Natural killer cell (primary cell): ENCODE data around the gene PATL2. TPM values are rescaled to one million over a fixed set of nuclear protein-coding genes. Genes with fewer than 3 reads are reported as not detected.
A peak's percentile ranks its signal among the peaks of the same experiment; 100 is the strongest.

ENCODE experiments used
- ATAC-seq, 3 donors: fragments of 150-1000 bp in 2 of 3; fragments of 200-7000 bp in 1 of 3; cut with Tn5 transposase; 1 replicate in 1 of 3; 2 replicates in 2 of 3; pipeline ENCODE4 v1.10.0; 2021; ENCODE audit warnings: mild to moderate bottlenecking in 2 of 3, moderate library complexity in 2 of 3
- DNase-seq, 2 donors: peaks; one replicate each; pipeline versions ENCODE4 v3.0.0 to v3.0.0-alpha.2; 2013 to 2021; ENCODE audit warnings: mixed read lengths in 1 of 2
- H3K27ac ChIP-seq: one replicate; pipeline ENCODE4 v1.5.1; 2013; ENCODE audit warnings: mild to moderate bottlenecking, low read length
- H3K27me3 ChIP-seq: one replicate; pipeline ENCODE4 v1.6.1; 2013; ENCODE audit warnings: low read length; ENCODE audit not compliant: control insufficient read depth, insufficient read depth
- H3K36me3 ChIP-seq: one replicate; pipeline ENCODE4 v1.6.1; 2013; ENCODE audit warnings: low read length; ENCODE audit not compliant: control insufficient read depth, insufficient read depth
- H3K4me1 ChIP-seq: one replicate; pipeline ENCODE4 v1.6.1; 2013; ENCODE audit warnings: low read length; ENCODE audit not compliant: control insufficient read depth, insufficient read depth
- H3K4me3 ChIP-seq: one replicate; pipeline ENCODE4 v1.5.1; 2013; ENCODE audit warnings: low read length
- H3K9me3 ChIP-seq: one replicate; pipeline ENCODE4 v1.6.1; 2013; ENCODE audit warnings: low read length; ENCODE audit not compliant: control insufficient read depth, insufficient read depth
- H3K27ac Mint-ChIP-seq, 2 donors: one replicate each; pipeline ENCODE4 v1.8.0; 2022; ENCODE audit warnings: mild to moderate bottlenecking in 2 of 2, mixed read lengths in 2 of 2, moderate library complexity in 1 of 2
- H3K27me3 Mint-ChIP-seq, 2 donors: one replicate each; pipeline ENCODE4 v1.8.0; 2022; ENCODE audit warnings: low read depth in 2 of 2, mixed read lengths in 2 of 2
- H3K36me3 Mint-ChIP-seq: one replicate; pipeline ENCODE4 v1.8.0; 2022; ENCODE audit warnings: mixed read lengths
- H3K4me1 Mint-ChIP-seq, 2 donors: one replicate each; pipeline ENCODE4 v1.8.0; 2022; ENCODE audit warnings: mixed read lengths in 2 of 2
- H3K4me3 Mint-ChIP-seq: one replicate; pipeline ENCODE4 v1.8.0; 2022; ENCODE audit warnings: mild to moderate bottlenecking, moderate library complexity, mixed read lengths
- H3K9me3 Mint-ChIP-seq, 2 donors: one replicate each; pipeline ENCODE4 v1.8.0; 2022; ENCODE audit warnings: mixed read lengths in 2 of 2
- WGBS: methylation state at CpG from one replicate; pipeline ENCODE4 v1.1.7; 2013; ENCODE audit warnings: missing lambda C conversion rate; ENCODE audit not compliant: insufficient coverage; 5-methylcytosine and 5-hydroxymethylcytosine counted together
- intact Hi-C: fragments of 100-400 bp; cut with micrococcal nuclease; formaldehyde crosslinking; loops from one replicate; pipeline ENCODE4 v1.14.2; 2022
- total RNA-seq, 4 donors: library from RNA; stranded (reverse); fragments of 120-200 nt in 1 of 4; gene quantifications; one replicate each; pipeline versions ENCODE4 v1.2.3 to v1.2.4, GENCODE V29; 2013 to 2022
- TF ChIP-seq, protein P1 (sequence below): fragments of 200-600 bp; IDR thresholded peaks from one replicate; pipeline ENCODE4 v1.8.0; 2022; ENCODE audit warnings: antibody characterized with exemption

The PATL2 gene
- total RNA-seq, 3 donors from 2014 or later (not counting 1 experiment from before 2014, with no cell fraction given) = 101 to 145 (median 112) TPM

DNA sequence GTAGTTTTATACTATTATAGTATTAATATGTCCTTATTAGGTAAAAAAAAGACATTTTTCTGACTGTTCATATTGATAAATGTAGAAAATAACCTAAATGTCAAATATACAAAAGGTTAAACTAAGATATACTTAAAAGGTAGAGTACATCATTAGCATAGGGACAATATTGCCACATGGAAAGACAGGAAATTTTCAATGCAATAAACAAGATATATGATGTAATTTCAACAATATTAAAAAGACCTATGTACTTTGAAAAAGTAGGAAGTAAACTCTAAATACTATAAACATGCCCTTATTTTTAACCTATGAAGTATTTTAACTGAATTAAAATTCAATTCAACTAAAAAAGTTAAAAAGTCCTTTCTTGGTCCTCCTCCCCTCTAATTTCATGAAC is 49.5 kb downstream of the PATL2 start:
- Histone ChIP-seq H3K9me3 (no peaks in the 10 kb centered on the region), H3K4me1 (peaks cover 33% of the 10 kb centered on the region), H3K36me3 (peaks cover 30% of the 10 kb centered on the region), H3K27me3 (no peaks in the 10 kb centered on the region), H3K27ac (peak overlapping the region; percentile 97), H3K4me3 (no peak overlapping the region)
- Mint-ChIP-seq H3K4me1 (peaks cover 35 to 42% of the 10 kb centered on the region in 2 donors), H3K4me3 (peak overlapping the region; percentile 32), H3K27me3 (no peaks in the 10 kb centered on the region), H3K36me3 (peaks cover 6% of the 10 kb centered on the region), H3K9me3 (no peaks in the 10 kb centered on the region), H3K27ac (peak overlapping the region; percentile 95 to 98)
- TF ChIP-seq, protein P1, sequence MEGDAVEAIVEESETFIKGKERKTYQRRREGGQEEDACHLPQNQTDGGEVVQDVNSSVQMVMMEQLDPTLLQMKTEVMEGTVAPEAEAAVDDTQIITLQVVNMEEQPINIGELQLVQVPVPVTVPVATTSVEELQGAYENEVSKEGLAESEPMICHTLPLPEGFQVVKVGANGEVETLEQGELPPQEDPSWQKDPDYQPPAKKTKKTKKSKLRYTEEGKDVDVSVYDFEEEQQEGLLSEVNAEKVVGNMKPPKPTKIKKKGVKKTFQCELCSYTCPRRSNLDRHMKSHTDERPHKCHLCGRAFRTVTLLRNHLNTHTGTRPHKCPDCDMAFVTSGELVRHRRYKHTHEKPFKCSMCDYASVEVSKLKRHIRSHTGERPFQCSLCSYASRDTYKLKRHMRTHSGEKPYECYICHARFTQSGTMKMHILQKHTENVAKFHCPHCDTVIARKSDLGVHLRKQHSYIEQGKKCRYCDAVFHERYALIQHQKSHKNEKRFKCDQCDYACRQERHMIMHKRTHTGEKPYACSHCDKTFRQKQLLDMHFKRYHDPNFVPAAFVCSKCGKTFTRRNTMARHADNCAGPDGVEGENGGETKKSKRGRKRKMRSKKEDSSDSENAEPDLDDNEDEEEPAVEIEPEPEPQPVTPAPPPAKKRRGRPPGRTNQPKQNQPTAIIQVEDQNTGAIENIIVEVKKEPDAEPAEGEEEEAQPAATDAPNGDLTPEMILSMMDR = no peak
- ATAC-seq (no peak), DNase-seq (no peak)
- intact Hi-C loops = no loop called here

- H3K9me3 Mint-ChIP-seq = no peaks in the 10 kb centered on the region
- H3K4me1 ChIP-seq = peaks cover 12% of the 10 kb centered on the region
- H3K4me1 Mint-ChIP-seq = peaks cover 33 to 37% of the 10 kb centered on the region in 2 donors
- H3K27ac ChIP-seq = no peak overlapping the region
- ATAC-seq (no peak), DNase-seq (no peak)
- peak overlapping the region; percentile 32 to 63 for H3K27ac Mint-ChIP-seq
- WGBS = 91% methylated on average over 1 of the region's 3 CpGs
- H3K27me3 Mint-ChIP-seq = no peaks in the 10 kb centered on the region
- H3K9me3 ChIP-seq = no peaks in the 10 kb centered on the region
- no peak overlapping the region for H3K4me3 ChIP-seq
- H3K4me3 Mint-ChIP-seq = no peak overlapping the region
- intact Hi-C loops = no loop called here
- H3K36me3 ChIP-seq = peaks cover 44% of the 10 kb centered on the region
- TF ChIP-seq, protein P1 = no peak
- H3K27me3 ChIP-seq = no peaks in the 10 kb centered on the region
- H3K36me3 Mint-ChIP-seq = peaks cover 14% of the 10 kb centered on the region
Observed at GRCh38 chr15:44659056-44659455, 52.1 kb downstream of the PATL2 start.

GRCh38 chr15:44657378-44657777 is 53.7 kb downstream of the PATL2 start:
- TF ChIP-seq, protein P1 = no peak
- DNase-seq = no peak
- no peak overlapping the region for H3K27ac Mint-ChIP-seq
- intact Hi-C loops = no loop called here
- Histone ChIP-seq H3K36me3 (peaks cover 56% of the 10 kb centered on the region), H3K9me3 (no peaks in the 10 kb centered on the region), H3K4me1 (peaks cover 6% of the 10 kb centered on the region), H3K27me3 (no peaks in the 10 kb centered on the region), H3K4me3 (no peak overlapping the region), H3K27ac (no peak overlapping the region)
- ATAC-seq = no peak
- peaks cover 14% of the 10 kb centered on the region for H3K36me3 Mint-ChIP-seq
- H3K4me3 Mint-ChIP-seq = no peak overlapping the region
- no peaks in the 10 kb centered on the region for H3K9me3 Mint-ChIP-seq
- peaks cover 25 to 34% of the 10 kb centered on the region in 2 donors for H3K4me1 Mint-ChIP-seq
- no peaks in the 10 kb centered on the region for H3K27me3 Mint-ChIP-seq

- H3K36me3 ChIP-seq = peaks cover 59% of the 10 kb centered on the region
- DNase-seq (no peak), ATAC-seq (no peak)
- Mint-ChIP-seq H3K4me1 (peaks cover 25 to 31% of the 10 kb centered on the region in 2 donors), H3K27me3 (no peaks in the 10 kb centered on the region), H3K4me3 (no peak overlapping the region), H3K9me3 (no peaks in the 10 kb centered on the region), H3K27ac (no peak overlapping the region), H3K36me3 (peaks cover 15% of the 10 kb centered on the region)
- no peak overlapping the region for H3K4me3 ChIP-seq
- intact Hi-C loops = no loop called here
- H3K27ac ChIP-seq = no peak overlapping the region
- H3K9me3 ChIP-seq = no peaks in the 10 kb centered on the region
- H3K27me3 ChIP-seq = no peaks in the 10 kb centered on the region
- 100% methylated on average over 2 of the region's 3 CpGs for WGBS
- peaks cover 1% of the 10 kb centered on the region for H3K4me1 ChIP-seq
- TF ChIP-seq, protein P1 = no peak
Observed at GRCh38 chr15:44656913-44657312, 54.2 kb downstream of the PATL2 start.
